ENCODE data around the gene GAK.
A peak's percentile ranks its signal among the peaks of the same experiment; 100 is the strongest.

Gene GAK

GRCh38 chr4:845233-845835, 86.8 kb downstream of the GAK start:
- no peak for DNase-seq

GRCh38 chr4:844752-845232, 87.3 kb downstream of the GAK start:
- no peak for DNase-seq

- no peak for DNase-seq
These were observed 92.3 kb downstream of the GAK start for GRCh38 chr4:839675-840443.

GRCh38 chr4:837772-838171, 94.3 kb downstream of the GAK start:
- DNase-seq: no peak

- peak; percentile 12 for DNase-seq
These were observed 95.3 kb downstream of the GAK start for GRCh38 chr4:836750-837301.

- DNase-seq: no peak
These were observed 96.1 kb downstream of the GAK start for GRCh38 chr4:836003-836511.

- no peak for DNase-seq
These were observed 96.7 kb downstream of the GAK start for GRCh38 chr4:835148-836002.

GRCh38 chr4:834368-835147, 97.6 kb downstream of the GAK start:
- no peak for DNase-seq

GRCh38 chr4:833731-834367, 98.3 kb downstream of the GAK start:
- peak; percentile 9 for DNase-seq

- no peak for DNase-seq
These were observed 99.0 kb downstream of the GAK start for GRCh38 chr4:833156-833555.

- DNase-seq: no peak
These were observed 99.6 kb downstream of the GAK start for GRCh38 chr4:832536-832935.

GRCh38 chr4:832108-832507, 100.0 kb downstream of the GAK start:
- no peak for DNase-seq

GRCh38 chr4:831483-831805, 100.7 kb downstream of the GAK start:
- no peak for DNase-seq

- DNase-seq: no peak
These were observed 101.3 kb downstream of the GAK start for GRCh38 chr4:830601-831482.

GRCh38 chr4:829761-830600, 102.1 kb downstream of the GAK start:
- no peak for DNase-seq

GRCh38 chr4:829291-829690, 102.8 kb downstream of the GAK start:
- no peak for DNase-seq

GRCh38 chr4:828641-829271, 103.4 kb downstream of the GAK start:
- DNase-seq: no peak

- no peak for DNase-seq
These were observed 104.7 kb downstream of the GAK start for GRCh38 chr4:827209-828081.

Measured in activated CD8-positive, alpha-beta memory T cell treated with anti-CD3 and anti-CD28 coated beads, Interleukin-2, amount 50 U/mL, for 4 hours (primary cell).